GM12878 (cell line): Measurements from ENCODE around the gene KIF6. TPM values are rescaled to one million over a fixed set of nuclear protein-coding genes. Genes with fewer than 3 reads are reported as not detected.

Experiments used
- ATAC-seq: fragments of 200-7000 bp; cut with Tn5 transposase; 3 replicates; pipeline ENCODE4 v1.9.1; 2020; ENCODE audit warnings: mild to moderate bottlenecking, moderate library complexity
- BruUV-seq: library from RNA; stranded (reverse); fragments of 400-500 nt; replicated peaks from 2 replicates; lab custom pipeline; 2021; lab: Mats Ljungman, UMichigan
- CTCF ChIA-PET: fragments of 300-600 bp; sonication (Branson Sonifier 250); formaldehyde crosslinking; extraction: SDS; loops from one replicate; lab custom pipeline; 2021; ENCODE audit warnings: inconsistent platforms; lab: Yijun Ruan, JAX
- POLR2A ChIA-PET: fragments of 350-600 bp; formaldehyde crosslinking; extraction: SDS; loops from one replicate; lab custom pipeline; 2021; ENCODE audit warnings: inconsistent platforms; lab: Charles Lee
- RAD21 ChIA-PET: fragments of 300-600 bp; sonication (Branson Sonifier 250); formaldehyde crosslinking; loops from one replicate; lab custom pipeline; 2023; ENCODE audit warnings: antibody characterized with exemption; ENCODE audit not compliant: unreplicated experiment; lab: Charles Lee
- SMC1A ChIA-PET: fragments of 300-600 bp; sonication (Branson Sonifier 250); formaldehyde crosslinking; loops from one replicate; lab custom pipeline; 2023; ENCODE audit not compliant: unreplicated experiment, uncharacterized antibody; lab: Charles Lee
- DNase-seq: peaks from one replicate; pipeline ENCODE4 v3.0.0-alpha.2; 2011; ENCODE audit warnings: low read depth, low spot score
- FAIRE-seq: peaks from 3 replicates; lab custom pipeline; 2011; peaks lifted over from hg19 to GRCh38; lab: Jason Lieb, UNC
- H2AFZ ChIP-seq: 2 replicates; pipeline ENCODE4 v1.6.0; 2011; ENCODE audit warnings: low read depth, low read length, control low read depth; ENCODE audit not compliant: control insufficient read depth
- H3K27ac ChIP-seq: 2 replicates; pipeline ENCODE4 v1.5.1; 2011; ENCODE audit warnings: control low read depth; ENCODE audit not compliant: control insufficient read depth, insufficient read depth
- H3K27me3 ChIP-seq, 2 experiments: replicated peaks in 1 of 2; 2 replicates each; pipeline versions ENCODE4 v1.6.0 to v1.6.1; 2011; ENCODE audit warnings: low read length in 1 of 2; ENCODE audit not compliant: control insufficient read depth in 2 of 2, insufficient read depth in 2 of 2
- H3K36me3 ChIP-seq, 2 experiments: 2 replicates each; pipeline ENCODE4 v1.5.1; 2011; ENCODE audit warnings: low read length in 1 of 2; ENCODE audit not compliant: control insufficient read depth in 2 of 2, insufficient read depth in 2 of 2
- H3K4me1 ChIP-seq: 2 replicates; pipeline ENCODE4 v1.6.1; 2011; ENCODE audit warnings: mild to moderate bottlenecking, low read length, moderate library complexity, mixed read lengths; ENCODE audit not compliant: control insufficient read depth, insufficient read depth
- H3K4me2 ChIP-seq: 2 replicates; pipeline ENCODE4 v1.6.0; 2011; ENCODE audit warnings: control low read depth; ENCODE audit not compliant: control insufficient read depth, insufficient read depth
- H3K4me3 ChIP-seq: fragments of 200-600 bp; sonication (generic); 2 replicates; pipeline ENCODE4 v1.5.1; 2016
- H3K79me2 ChIP-seq: 2 replicates; pipeline ENCODE4 v1.6.0; 2011; ENCODE audit warnings: low read length; ENCODE audit not compliant: control insufficient read depth, insufficient read depth
- H3K9ac ChIP-seq: 2 replicates; pipeline ENCODE4 v1.8.0; 2011; ENCODE audit warnings: low read length, control low read depth, mixed read lengths; ENCODE audit not compliant: control insufficient read depth, insufficient read depth
- H3K9me3 ChIP-seq: replicated peaks from 3 replicates; pipeline ENCODE4 v1.5.1; 2011; ENCODE audit warnings: mild to moderate bottlenecking, low read length; ENCODE audit not compliant: control insufficient read depth, insufficient read depth
- H4K20me1 ChIP-seq: 2 replicates; pipeline ENCODE4 v1.6.0; 2011; ENCODE audit not compliant: control insufficient read depth, insufficient read depth
- CBX3 ChIP-seq: fragments of 200-600 bp; sonication (generic); IDR thresholded peaks from 2 replicates; pipeline ENCODE4 v1.6.1; 2016; ENCODE audit warnings: low read depth, borderline replicate concordance
- E2F4 ChIP-seq: IDR thresholded peaks from 2 replicates; pipeline ENCODE4 v1.6.1; 2012; ENCODE audit warnings: low read depth, low read length, improper control_type of control experiment
- MEF2A ChIP-seq: IDR thresholded peaks from 2 replicates; pipeline ENCODE4 v1.6.1; 2011; ENCODE audit warnings: low read depth, mild to moderate bottlenecking, low read length, moderate library complexity; ENCODE audit not compliant: insufficient read depth
- RUNX3 ChIP-seq: IDR thresholded peaks from 2 replicates; pipeline ENCODE4 v1.6.1; 2012; ENCODE audit warnings: low read length, inconsistent platforms
- SIX5 ChIP-seq: IDR thresholded peaks from 2 replicates; pipeline ENCODE4 v1.6.1; 2011; ENCODE audit warnings: mild to moderate bottlenecking, low read depth, low read length, moderate library complexity; ENCODE audit not compliant: severe bottlenecking
- SPI1 ChIP-seq: IDR thresholded peaks from 2 replicates; pipeline ENCODE4 v1.6.1; 2011; ENCODE audit warnings: low read depth, mild to moderate bottlenecking, low read length, moderate library complexity, borderline replicate concordance; ENCODE audit not compliant: insufficient read depth
- WGBS: methylation state at CpG from one replicate; pipeline ENCODE4 v1.1.6; 2016; ENCODE audit warnings: low lambda C conversion rate; ENCODE audit not compliant: insufficient replicate concordance, insufficient coverage; ENCODE audit errors: missing lambda C conversion rate; 5-methylcytosine and 5-hydroxymethylcytosine counted together
- in situ Hi-C: fragments of 300-500 bp; cut with MboI; formaldehyde crosslinking; loops from 9 replicates; pipeline ENCODE4 v1.14.3; 2018; ENCODE audit warnings: mixed read lengths
- intact Hi-C: fragments of 100-400 bp; cut with micrococcal nuclease; formaldehyde crosslinking; loops from one replicate; pipeline ENCODE4 v1.14.2; 2022; ENCODE audit not compliant: unreplicated experiment
- polyA plus RNA-seq, 11 experiments: library from polyadenylated mRNA; depleted of rRNA in 4 of 11; unstranded in 6 of 11; stranded (reverse) in 5 of 11; fragments of >200 nt; fragmentation: Nextera tagmentation in 4 of 11; fragmentation: Illumina TruSeq in 1 of 11; extraction: Ambion mirVana in 4 of 11; extraction: Trizol in 1 of 11; gene quantifications; 1 replicate in 1 of 11; 2 replicates in 10 of 11; pipeline versions ENCODE4 v1.2.1 to v1.2.3, GENCODE V29; 2011 to 2016; ENCODE audit warnings: inconsistent platforms in 2 of 11, missing spikeins in 2 of 11, low read depth in 1 of 11
- total RNA-seq, 4 experiments: library from RNA; depleted of rRNA in 3 of 4; stranded (reverse); fragments of >200 nt in 3 of 4; fragmentation: Illumina TruSeq in 1 of 4; extraction: Trizol in 1 of 4; gene quantifications; 2 replicates each; pipeline versions ENCODE4 v1.2.1 to v1.2.3, GENCODE V29; 2013 to 2021
- TF ChIP-seq, protein P1 (sequence below): IDR thresholded peaks from 2 replicates; pipeline ENCODE4 v1.6.1; 2011; ENCODE audit warnings: borderline replicate concordance, low read depth, mild to moderate bottlenecking, moderate library complexity, mixed read lengths, low read length; ENCODE audit not compliant: insufficient read depth; ENCODE audit errors: extremely low read length
- TF ChIP-seq, protein P2 (sequence below): fragments of 450-650 bp; IDR thresholded peaks from 2 replicates; pipeline ENCODE4 v1.6.1; 2017; ENCODE audit warnings: mild to moderate bottlenecking, moderate library complexity

KIF6 gene
- total and polyA plus RNA-seq, 10 of the 15 experiments (the other 5 are each of a cell fraction or from before 2014, with no cell fraction given) = 0.09 to 1.0 (median 0.28) TPM

GRCh38 chr6:39422238-39422637, 303.0 kb downstream of the KIF6 start:
- ChIA-PET CTCF (no interaction called here), POLR2A (no interaction called here), RAD21 (no interaction called here)
- in situ Hi-C loops = no loop called here
- H3K36me3 ChIP-seq = no peaks in the 10 kb centered on the region
- ATAC-seq = no peak
- no peaks in the 10 kb centered on the region for H3K79me2 ChIP-seq
- H3K4me2 ChIP-seq = no peak overlapping the region
- no peak for DNase-seq
- H3K9ac ChIP-seq = no peak overlapping the region
- H4K20me1 ChIP-seq = no peaks in the 10 kb centered on the region
- TF ChIP-seq, protein P1, sequence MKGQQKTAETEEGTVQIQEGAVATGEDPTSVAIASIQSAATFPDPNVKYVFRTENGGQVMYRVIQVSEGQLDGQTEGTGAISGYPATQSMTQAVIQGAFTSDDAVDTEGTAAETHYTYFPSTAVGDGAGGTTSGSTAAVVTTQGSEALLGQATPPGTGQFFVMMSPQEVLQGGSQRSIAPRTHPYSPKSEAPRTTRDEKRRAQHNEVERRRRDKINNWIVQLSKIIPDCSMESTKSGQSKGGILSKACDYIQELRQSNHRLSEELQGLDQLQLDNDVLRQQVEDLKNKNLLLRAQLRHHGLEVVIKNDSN = no peak
- TF ChIP-seq SPI1 = no peak
- TF ChIP-seq, protein P2, sequence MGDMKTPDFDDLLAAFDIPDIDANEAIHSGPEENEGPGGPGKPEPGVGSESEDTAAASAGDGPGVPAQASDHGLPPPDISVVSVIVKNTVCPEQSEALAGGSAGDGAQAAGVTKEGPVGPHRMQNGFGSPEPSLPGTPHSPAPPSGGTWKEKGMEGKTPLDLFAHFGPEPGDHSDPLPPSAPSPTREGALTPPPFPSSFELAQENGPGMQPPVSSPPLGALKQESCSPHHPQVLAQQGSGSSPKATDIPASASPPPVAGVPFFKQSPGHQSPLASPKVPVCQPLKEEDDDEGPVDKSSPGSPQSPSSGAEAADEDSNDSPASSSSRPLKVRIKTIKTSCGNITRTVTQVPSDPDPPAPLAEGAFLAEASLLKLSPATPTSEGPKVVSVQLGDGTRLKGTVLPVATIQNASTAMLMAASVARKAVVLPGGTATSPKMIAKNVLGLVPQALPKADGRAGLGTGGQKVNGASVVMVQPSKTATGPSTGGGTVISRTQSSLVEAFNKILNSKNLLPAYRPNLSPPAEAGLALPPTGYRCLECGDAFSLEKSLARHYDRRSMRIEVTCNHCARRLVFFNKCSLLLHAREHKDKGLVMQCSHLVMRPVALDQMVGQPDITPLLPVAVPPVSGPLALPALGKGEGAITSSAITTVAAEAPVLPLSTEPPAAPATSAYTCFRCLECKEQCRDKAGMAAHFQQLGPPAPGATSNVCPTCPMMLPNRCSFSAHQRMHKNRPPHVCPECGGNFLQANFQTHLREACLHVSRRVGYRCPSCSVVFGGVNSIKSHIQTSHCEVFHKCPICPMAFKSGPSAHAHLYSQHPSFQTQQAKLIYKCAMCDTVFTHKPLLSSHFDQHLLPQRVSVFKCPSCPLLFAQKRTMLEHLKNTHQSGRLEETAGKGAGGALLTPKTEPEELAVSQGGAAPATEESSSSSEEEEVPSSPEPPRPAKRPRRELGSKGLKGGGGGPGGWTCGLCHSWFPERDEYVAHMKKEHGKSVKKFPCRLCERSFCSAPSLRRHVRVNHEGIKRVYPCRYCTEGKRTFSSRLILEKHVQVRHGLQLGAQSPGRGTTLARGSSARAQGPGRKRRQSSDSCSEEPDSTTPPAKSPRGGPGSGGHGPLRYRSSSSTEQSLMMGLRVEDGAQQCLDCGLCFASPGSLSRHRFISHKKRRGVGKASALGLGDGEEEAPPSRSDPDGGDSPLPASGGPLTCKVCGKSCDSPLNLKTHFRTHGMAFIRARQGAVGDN = no peak
- TF ChIP-seq SIX5 = no peak
- no peak for TF ChIP-seq CBX3
- TF ChIP-seq MEF2A = no peak
- TF ChIP-seq E2F4 = no peak
- no peak for TF ChIP-seq RUNX3
- TF ChIP-seq, all 136 proteins: peak for 0
- SMC1A ChIA-PET = no interaction called here
- no peaks in the 10 kb centered on the region for H3K9me3 ChIP-seq
- WGBS = 17% methylated on average over 6 of the region's 6 CpGs
- H3K4me3 ChIP-seq = no peak overlapping the region
- H2AFZ ChIP-seq = no peak overlapping the region
- no peak for FAIRE-seq
- H3K27ac ChIP-seq = no peak overlapping the region
- intact Hi-C loops = no loop called here
- H3K27me3 ChIP-seq = no peaks in the 10 kb centered on the region
- BruUV-seq = no TSS peak
- H3K4me1 ChIP-seq = no peaks in the 10 kb centered on the region
